Liver (tissue), 9 donors: ENCODE data around the gene DCP2. TPM values are rescaled to one million over a fixed set of nuclear protein-coding genes. Genes with fewer than 3 reads are reported as not detected.

Source experiments
- DNase-seq: peaks from one replicate; pipeline ENCODE4 v3.0.0-alpha.2; 2017; ENCODE audit warnings: low spot score
- H3K27ac ChIP-seq, 2 donors: one replicate each; pipeline ENCODE4 v1.7.0; 2013; ENCODE audit warnings: inconsistent platforms in 2 of 2, low read length in 2 of 2, control low read depth in 1 of 2, low read depth in 1 of 2, mild to moderate bottlenecking in 1 of 2
- H3K27me3 ChIP-seq, 4 donors: one replicate each; pipeline versions ENCODE4 v1.6.1 to v1.7.0; 2013; ENCODE audit warnings: low read length in 3 of 4, inconsistent platforms in 1 of 4, mild to moderate bottlenecking in 1 of 4, moderate library complexity in 1 of 4; ENCODE audit not compliant: control insufficient read depth in 4 of 4, insufficient read depth in 4 of 4
- H3K36me3 ChIP-seq, 4 donors: one replicate each; pipeline versions ENCODE4 v1.6.1 to v1.7.0; 2013; ENCODE audit warnings: low read length in 3 of 4, mild to moderate bottlenecking in 3 of 4, low read depth in 1 of 4, moderate library complexity in 1 of 4; ENCODE audit not compliant: control insufficient read depth in 4 of 4, insufficient read depth in 3 of 4
- H3K4me1 ChIP-seq, 4 donors: one replicate each; pipeline versions ENCODE4 v1.6.1 to v1.7.0; 2013; ENCODE audit warnings: low read length in 3 of 4, mild to moderate bottlenecking in 3 of 4, moderate library complexity in 1 of 4; ENCODE audit not compliant: control insufficient read depth in 4 of 4, insufficient read depth in 4 of 4
- H3K4me3 ChIP-seq, 3 donors: one replicate each; pipeline versions ENCODE4 v1.6.1 to v1.7.0; 2013; ENCODE audit warnings: low read length in 3 of 3, control low read depth in 1 of 3, low read depth in 1 of 3, mild to moderate bottlenecking in 1 of 3
- H3K9ac ChIP-seq, 2 donors: one replicate each; pipeline ENCODE4 v1.7.0; 2013; ENCODE audit warnings: low read length in 2 of 2, mild to moderate bottlenecking in 2 of 2, moderate library complexity in 2 of 2, control low read depth in 1 of 2, low read depth in 1 of 2
- H3K9me3 ChIP-seq, 4 donors: one replicate each; pipeline versions ENCODE4 v1.6.1 to v1.7.0; 2013; ENCODE audit warnings: low read length in 3 of 4; ENCODE audit not compliant: control insufficient read depth in 4 of 4
- EGR1 ChIP-seq, 2 donors: IDR thresholded peaks; 2 replicates each; pipeline ENCODE4 v1.6.1; 2016 to 2018; ENCODE audit warnings: antibody characterized with exemption in 2 of 2, low read depth in 2 of 2
- FOXA1 ChIP-seq: IDR thresholded peaks from 2 replicates; pipeline ENCODE4 v1.6.1; 2016; ENCODE audit warnings: antibody characterized with exemption
- FOXA2 ChIP-seq: IDR thresholded peaks from 2 replicates; pipeline ENCODE4 v1.6.1; 2016; ENCODE audit warnings: antibody characterized with exemption
- GABPA ChIP-seq, 2 donors: IDR thresholded peaks in 1 of 2; conservative IDR thresholded peaks in 1 of 2; 2 replicates each; pipeline ENCODE4 v1.6.1; 2016; ENCODE audit warnings: antibody characterized with exemption in 2 of 2, mild to moderate bottlenecking in 1 of 2, moderate library complexity in 1 of 2
- HNF4A ChIP-seq, 2 donors: conservative IDR thresholded peaks; 2 replicates each; pipeline ENCODE4 v1.6.1; 2016; ENCODE audit warnings: antibody characterized with exemption in 2 of 2, mild to moderate bottlenecking in 2 of 2
- HNF4G ChIP-seq: IDR thresholded peaks from 2 replicates; pipeline ENCODE4 v1.6.1; 2016; ENCODE audit warnings: antibody characterized with exemption
- JUND ChIP-seq, 2 donors: IDR thresholded peaks; 2 replicates each; pipeline ENCODE4 v1.6.1; 2016; ENCODE audit warnings: antibody characterized with exemption in 2 of 2
- NR2F2 ChIP-seq: IDR thresholded peaks from 2 replicates; pipeline ENCODE4 v1.6.1; 2016; ENCODE audit warnings: antibody characterized with exemption
- RXRA ChIP-seq, 2 donors: IDR thresholded peaks; 2 replicates each; pipeline ENCODE4 v1.6.1; 2017 to 2018; ENCODE audit warnings: antibody characterized with exemption in 2 of 2, mild to moderate bottlenecking in 1 of 2
- SP1 ChIP-seq: IDR thresholded peaks from 2 replicates; pipeline ENCODE4 v1.6.1; 2018; ENCODE audit warnings: antibody characterized with exemption, mild to moderate bottlenecking
- TAF1 ChIP-seq: conservative IDR thresholded peaks from 2 replicates; pipeline ENCODE4 v1.6.1; 2016; ENCODE audit warnings: antibody characterized with exemption, mild to moderate bottlenecking
- YY1 ChIP-seq: IDR thresholded peaks from 2 replicates; pipeline ENCODE4 v1.6.1; 2016; ENCODE audit warnings: antibody characterized with exemption, mild to moderate bottlenecking
- WGBS: extraction: QIAGEN DNeasy Blood & Tissue Kit; methylation state at CpG from one replicate; pipeline ENCODE4 v1.1.7; 2013; 5-methylcytosine and 5-hydroxymethylcytosine counted together
- polyA plus RNA-seq, 2 donors: library from polyadenylated mRNA; stranded (reverse) in 1 of 2; unstranded in 1 of 2; fragments of 200-250 nt in 1 of 2; fragments of >200 nt in 1 of 2; fragmentation: Nextera tagmentation in 1 of 2; extraction: Ambion mirVana in 1 of 2; gene quantifications; one replicate each; pipeline versions ENCODE4 v1.2.1 to v1.2.3, GENCODE V29; 2013 to 2015
- total RNA-seq, 2 donors: library from RNA; depleted of rRNA; stranded (reverse); fragments of >200 nt; gene quantifications; one replicate each; pipeline ENCODE4 v1.2.3, GENCODE V29; 2014
- TF ChIP-seq, protein P1 (sequence below): IDR thresholded peaks from 2 replicates; pipeline ENCODE4 v1.6.1; 2016; ENCODE audit warnings: antibody characterized with exemption
- TF ChIP-seq, protein P2 (sequence below): IDR thresholded peaks from 2 replicates; pipeline ENCODE4 v1.6.1; 2016; ENCODE audit warnings: antibody characterized with exemption
- TF ChIP-seq, protein P3 (sequence below): IDR thresholded peaks from 2 replicates; pipeline ENCODE4 v1.6.1; 2016; ENCODE audit warnings: antibody characterized with exemption
- TF ChIP-seq, protein P4 (sequence below): IDR thresholded peaks from 2 replicates; pipeline ENCODE4 v1.6.1; 2016; ENCODE audit warnings: antibody characterized with exemption, mild to moderate bottlenecking
- donor health status: healthy.
- donor health status: healthy.
- donor health status: healthy.
- donor health status: healthy.
- donor health status: healthy.

The DCP2 gene
- total and polyA plus RNA-seq, 4 donors = 2.9 to 44.2 (median 12.4) TPM

DNA sequence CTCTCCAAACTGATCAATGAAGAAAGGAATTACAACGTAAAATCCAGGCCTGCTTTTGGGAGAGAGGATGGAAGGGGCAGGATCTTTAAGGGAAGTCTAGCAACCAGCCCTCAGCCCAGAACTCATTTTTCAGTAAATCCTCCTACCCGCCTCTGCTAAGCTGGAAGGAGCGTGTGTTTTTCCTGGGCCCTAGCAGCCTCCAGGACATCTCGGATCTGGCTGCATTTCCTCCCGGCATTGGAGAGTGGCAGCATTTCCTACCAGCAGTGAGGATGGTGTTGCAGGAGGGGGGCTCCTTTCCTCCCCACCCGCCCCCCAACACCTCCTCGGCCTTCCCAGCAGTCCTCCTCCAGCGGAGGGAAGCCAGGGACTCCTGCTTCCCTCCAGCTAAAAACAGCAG is 54.5 kb downstream of the DCP2 start:
- Histone ChIP-seq H3K9ac (no peak overlapping the region), H3K9me3 (no peaks in the 10 kb centered on the region), H3K4me1 (no peaks in the 10 kb centered on the region), H3K27ac (no peak overlapping the region), H3K4me3 (no peak overlapping the region), H3K27me3 (no peaks in the 10 kb centered on the region), H3K36me3 (peaks cover 13 to 45% (median 30%) of the 10 kb centered on the region in 4 donors)
- TF ChIP-seq JUND (IDR thresholded peaks at IDR 0.05) (no peak), EGR1 (IDR thresholded peaks at IDR 0.05; ENCODE audit: low read depth in 2 of 2) (no peak), SP1 (no peak), HNF4A (conservative IDR thresholded peaks at IDR 0.05) (no peak), HNF4G (no peak), NR2F2 (no peak), GABPA (IDR thresholded peaks at IDR 0.05 in 1 of 2, conservative IDR thresholded peaks at IDR 0.05 in 1 of 2) (no peak)
- TF ChIP-seq, protein P1, sequence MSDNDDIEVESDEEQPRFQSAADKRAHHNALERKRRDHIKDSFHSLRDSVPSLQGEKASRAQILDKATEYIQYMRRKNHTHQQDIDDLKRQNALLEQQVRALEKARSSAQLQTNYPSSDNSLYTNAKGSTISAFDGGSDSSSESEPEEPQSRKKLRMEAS = no peak
- TF ChIP-seq, protein P2, sequence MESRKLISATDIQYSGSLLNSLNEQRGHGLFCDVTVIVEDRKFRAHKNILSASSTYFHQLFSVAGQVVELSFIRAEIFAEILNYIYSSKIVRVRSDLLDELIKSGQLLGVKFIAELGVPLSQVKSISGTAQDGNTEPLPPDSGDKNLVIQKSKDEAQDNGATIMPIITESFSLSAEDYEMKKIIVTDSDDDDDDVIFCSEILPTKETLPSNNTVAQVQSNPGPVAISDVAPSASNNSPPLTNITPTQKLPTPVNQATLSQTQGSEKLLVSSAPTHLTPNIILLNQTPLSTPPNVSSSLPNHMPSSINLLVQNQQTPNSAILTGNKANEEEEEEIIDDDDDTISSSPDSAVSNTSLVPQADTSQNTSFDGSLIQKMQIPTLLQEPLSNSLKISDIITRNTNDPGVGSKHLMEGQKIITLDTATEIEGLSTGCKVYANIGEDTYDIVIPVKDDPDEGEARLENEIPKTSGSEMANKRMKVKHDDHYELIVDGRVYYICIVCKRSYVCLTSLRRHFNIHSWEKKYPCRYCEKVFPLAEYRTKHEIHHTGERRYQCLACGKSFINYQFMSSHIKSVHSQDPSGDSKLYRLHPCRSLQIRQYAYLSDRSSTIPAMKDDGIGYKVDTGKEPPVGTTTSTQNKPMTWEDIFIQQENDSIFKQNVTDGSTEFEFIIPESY = no peak
- DNase-seq = no peak
- 87% methylated on average over 8 of the region's 8 CpGs for WGBS

DNA sequence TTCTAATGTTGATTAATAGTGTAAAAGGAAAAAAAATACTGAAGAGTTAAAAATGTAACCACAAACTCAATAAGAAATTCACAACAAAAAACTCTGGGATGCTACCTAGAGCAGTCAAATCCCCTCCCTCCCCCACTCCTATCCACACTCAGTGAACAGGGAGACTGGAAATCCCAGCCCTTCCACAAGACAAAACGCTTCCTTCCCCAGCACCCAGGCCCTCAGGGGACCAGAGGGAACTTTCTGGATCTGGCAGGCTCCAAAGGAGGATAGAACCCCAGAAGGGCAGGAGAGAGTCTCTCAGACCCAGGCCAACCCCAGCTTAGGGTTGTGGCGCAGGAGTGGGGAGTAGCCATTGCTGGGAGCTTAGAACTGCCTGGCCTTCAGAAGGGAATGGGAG is 55.0 kb downstream of the DCP2 start:
- no peaks in the 10 kb centered on the region for H3K4me1 ChIP-seq
- TF ChIP-seq, protein P1 = no peak
- TF ChIP-seq FOXA1 (no peak), SP1 (no peak), HNF4G (no peak), NR2F2 (no peak)
- H3K27me3 ChIP-seq = no peaks in the 10 kb centered on the region
- H3K27ac ChIP-seq = no peak overlapping the region
- no peak for DNase-seq
- H3K9me3 ChIP-seq = no peaks in the 10 kb centered on the region
- peaks cover 10 to 46% (median 29%) of the 10 kb centered on the region in 4 donors for H3K36me3 ChIP-seq
- 95% methylated on average over 2 of the region's 2 CpGs for WGBS
- no peak overlapping the region for H3K4me3 ChIP-seq
- no peak overlapping the region for H3K9ac ChIP-seq

DNA sequence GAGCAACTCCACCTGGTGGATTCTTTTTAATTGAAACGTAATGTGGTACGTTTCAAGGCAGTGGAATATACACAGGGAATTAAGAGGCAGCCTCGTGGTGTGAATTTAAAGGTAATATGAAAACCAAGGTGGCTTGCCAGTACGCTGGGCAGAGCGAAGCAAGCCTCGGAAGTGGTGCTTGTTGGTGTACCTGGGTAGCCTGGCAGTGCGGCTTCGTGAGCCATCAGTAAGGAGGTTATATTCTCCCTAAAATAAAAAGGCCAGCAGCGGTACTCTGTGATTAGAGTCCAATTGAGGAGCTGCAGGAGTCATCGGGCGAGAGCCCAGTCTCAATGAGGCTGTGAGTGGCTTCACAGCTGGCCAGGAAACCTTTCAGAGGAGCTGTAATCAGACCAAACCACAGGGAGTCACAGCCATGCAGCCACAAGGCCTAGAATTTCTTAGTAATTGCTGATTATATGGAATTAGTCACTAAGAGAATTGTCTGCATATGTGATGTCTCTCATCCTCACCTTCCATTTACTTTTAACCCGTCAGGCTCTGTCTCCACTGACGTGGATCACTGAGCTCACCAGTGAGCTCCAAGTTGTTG is 57.7 kb downstream of the DCP2 start:
- Histone ChIP-seq H3K9ac (no peak overlapping the region), H3K27ac (no peak overlapping the region), H3K4me3 (no peak overlapping the region), H3K27me3 (no peaks in the 10 kb centered on the region), H3K36me3 (peaks cover 0 to 41% (median 23%) of the 10 kb centered on the region in 4 donors), H3K9me3 (no peaks in the 10 kb centered on the region), H3K4me1 (no peaks in the 10 kb centered on the region)
- no peak for TF ChIP-seq EGR1 (IDR thresholded peaks at IDR 0.05; ENCODE audit: low read depth in 2 of 2)
- no peak for TF ChIP-seq HNF4A (conservative IDR thresholded peaks at IDR 0.05)
- TF ChIP-seq NR2F2 = no peak
- TF ChIP-seq GABPA (IDR thresholded peaks at IDR 0.05 in 1 of 2, conservative IDR thresholded peaks at IDR 0.05 in 1 of 2) = no peak
- TF ChIP-seq YY1 = no peak
- TF ChIP-seq RXRA (IDR thresholded peaks at IDR 0.05) = no peak
- TF ChIP-seq, protein P3, sequence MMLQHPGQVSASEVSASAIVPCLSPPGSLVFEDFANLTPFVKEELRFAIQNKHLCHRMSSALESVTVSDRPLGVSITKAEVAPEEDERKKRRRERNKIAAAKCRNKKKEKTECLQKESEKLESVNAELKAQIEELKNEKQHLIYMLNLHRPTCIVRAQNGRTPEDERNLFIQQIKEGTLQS = no peak
- TF ChIP-seq TAF1 = no peak
- TF ChIP-seq, protein P4, sequence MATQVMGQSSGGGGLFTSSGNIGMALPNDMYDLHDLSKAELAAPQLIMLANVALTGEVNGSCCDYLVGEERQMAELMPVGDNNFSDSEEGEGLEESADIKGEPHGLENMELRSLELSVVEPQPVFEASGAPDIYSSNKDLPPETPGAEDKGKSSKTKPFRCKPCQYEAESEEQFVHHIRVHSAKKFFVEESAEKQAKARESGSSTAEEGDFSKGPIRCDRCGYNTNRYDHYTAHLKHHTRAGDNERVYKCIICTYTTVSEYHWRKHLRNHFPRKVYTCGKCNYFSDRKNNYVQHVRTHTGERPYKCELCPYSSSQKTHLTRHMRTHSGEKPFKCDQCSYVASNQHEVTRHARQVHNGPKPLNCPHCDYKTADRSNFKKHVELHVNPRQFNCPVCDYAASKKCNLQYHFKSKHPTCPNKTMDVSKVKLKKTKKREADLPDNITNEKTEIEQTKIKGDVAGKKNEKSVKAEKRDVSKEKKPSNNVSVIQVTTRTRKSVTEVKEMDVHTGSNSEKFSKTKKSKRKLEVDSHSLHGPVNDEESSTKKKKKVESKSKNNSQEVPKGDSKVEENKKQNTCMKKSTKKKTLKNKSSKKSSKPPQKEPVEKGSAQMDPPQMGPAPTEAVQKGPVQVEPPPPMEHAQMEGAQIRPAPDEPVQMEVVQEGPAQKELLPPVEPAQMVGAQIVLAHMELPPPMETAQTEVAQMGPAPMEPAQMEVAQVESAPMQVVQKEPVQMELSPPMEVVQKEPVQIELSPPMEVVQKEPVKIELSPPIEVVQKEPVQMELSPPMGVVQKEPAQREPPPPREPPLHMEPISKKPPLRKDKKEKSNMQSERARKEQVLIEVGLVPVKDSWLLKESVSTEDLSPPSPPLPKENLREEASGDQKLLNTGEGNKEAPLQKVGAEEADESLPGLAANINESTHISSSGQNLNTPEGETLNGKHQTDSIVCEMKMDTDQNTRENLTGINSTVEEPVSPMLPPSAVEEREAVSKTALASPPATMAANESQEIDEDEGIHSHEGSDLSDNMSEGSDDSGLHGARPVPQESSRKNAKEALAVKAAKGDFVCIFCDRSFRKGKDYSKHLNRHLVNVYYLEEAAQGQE = no peak
- TF ChIP-seq HNF4G = no peak
- no peak for TF ChIP-seq SP1
- TF ChIP-seq FOXA1 = no peak
- TF ChIP-seq, protein P2 = no peak
- TF ChIP-seq, protein P1 = no peak
- no peak for TF ChIP-seq FOXA2
- TF ChIP-seq JUND (IDR thresholded peaks at IDR 0.05) = no peak
- DNase-seq = no peak
- WGBS = 95% methylated on average over 13 of the region's 13 CpGs
